Keratinocyte (primary cell): ENCODE measurements around the gene BCL7A. TPM values are rescaled to one million over a fixed set of nuclear protein-coding genes. Genes with fewer than 3 reads are reported as not detected.

Experiments
- DNase-seq: peaks from one replicate; pipeline ENCODE4 v3.0.0-alpha.2; 2011; ENCODE audit warnings: low read depth, missing footprints, low spot score
- FAIRE-seq: peaks from 2 replicates; lab custom pipeline; 2011; peaks lifted over from hg19 to GRCh38; lab: Jason Lieb, UNC
- H2AFZ ChIP-seq: 2 replicates; pipeline ENCODE4 v1.6.0; 2012; ENCODE audit warnings: low read length, control low read depth, inconsistent platforms; ENCODE audit not compliant: control insufficient read depth
- H3K27ac ChIP-seq: 2 replicates; pipeline ENCODE4 v1.5.1; 2011; ENCODE audit warnings: low read length; ENCODE audit not compliant: control insufficient read depth, insufficient read depth
- H3K27me3 ChIP-seq: 3 replicates; pipeline ENCODE4 v1.6.0; 2011; ENCODE audit warnings: low read length; ENCODE audit not compliant: control insufficient read depth, insufficient read depth; ENCODE audit errors: extremely low read depth
- H3K36me3 ChIP-seq, 2 experiments: 2 replicates in 1 of 2; 3 replicates in 1 of 2; pipeline ENCODE4 v1.5.1; 2011; ENCODE audit warnings: low read length in 2 of 2, mild to moderate bottlenecking in 1 of 2; ENCODE audit not compliant: control insufficient read depth in 2 of 2, insufficient read depth in 2 of 2; ENCODE audit errors: extremely low read depth in 1 of 2
- H3K4me1 ChIP-seq: 3 replicates; pipeline ENCODE4 v1.5.1; 2011; ENCODE audit warnings: low read length; ENCODE audit not compliant: control insufficient read depth, insufficient read depth; ENCODE audit errors: extremely low read depth
- H3K4me2 ChIP-seq: 3 replicates; pipeline ENCODE4 v1.6.0; 2011; ENCODE audit warnings: low read depth, low read length; ENCODE audit not compliant: control insufficient read depth, insufficient read depth; ENCODE audit errors: extremely low read depth
- H3K4me3 ChIP-seq, 3 experiments: fragments of 200-600 bp in 1 of 3; sonication (generic) in 1 of 3; 2 replicates in 2 of 3; 3 replicates in 1 of 3; pipeline ENCODE4 v1.5.1; 2011 to 2016; ENCODE audit warnings: low read length in 3 of 3, mild to moderate bottlenecking in 3 of 3, control low read depth in 2 of 3, inconsistent platforms in 1 of 3, low read depth in 1 of 3, mixed read lengths in 1 of 3, mixed run types in 1 of 3, moderate library complexity in 1 of 3; ENCODE audit not compliant: control insufficient read depth in 2 of 3, insufficient read depth in 2 of 3; ENCODE audit errors: extremely low read depth in 1 of 3
- H3K79me2 ChIP-seq: 2 replicates; pipeline ENCODE4 v1.6.0; 2012; ENCODE audit warnings: low read length; ENCODE audit not compliant: control insufficient read depth, insufficient read depth
- H3K9ac ChIP-seq: 3 replicates; pipeline ENCODE4 v1.6.0; 2011; ENCODE audit warnings: low read length; ENCODE audit not compliant: control insufficient read depth, insufficient read depth; ENCODE audit errors: extremely low read depth
- H3K9me1 ChIP-seq: 3 replicates; pipeline ENCODE4 v1.6.0; 2011; ENCODE audit warnings: low read length; ENCODE audit not compliant: control insufficient read depth, insufficient read depth; ENCODE audit errors: extremely low read depth
- H3K9me3 ChIP-seq: 2 replicates; pipeline ENCODE4 v1.5.1; 2012; ENCODE audit warnings: low read depth, low read length; ENCODE audit not compliant: control insufficient read depth
- H4K20me1 ChIP-seq: 3 replicates; pipeline ENCODE4 v1.6.0; 2011; ENCODE audit warnings: low read length; ENCODE audit not compliant: control insufficient read depth, insufficient read depth; ENCODE audit errors: extremely low read depth
- CTCF ChIP-seq, 3 experiments: IDR thresholded peaks in 1 of 3; conservative IDR thresholded peaks in 1 of 3; optimal IDR thresholded peaks in 1 of 3; 2 replicates in 2 of 3; 3 replicates in 1 of 3; pipeline versions ENCODE3 to v1.5.1; 2011; ENCODE audit warnings: low read length in 3 of 3, mild to moderate bottlenecking in 3 of 3, moderate library complexity in 2 of 3, control low read depth in 1 of 3, inconsistent platforms in 1 of 3; ENCODE audit not compliant: insufficient read depth in 2 of 3; ENCODE audit errors: extremely low read depth in 1 of 3
- EZH2 ChIP-seq: IDR thresholded peaks from one replicate; pipeline ENCODE4 v1.6.1; 2012; ENCODE audit warnings: inconsistent platforms, mild to moderate bottlenecking, low read length, moderate library complexity
- dilution Hi-C: fragments of 300-500 bp; cut with MboI; formaldehyde crosslinking; loops from one replicate; pipeline ENCODE4 v1.7.0; 2020; ENCODE audit warnings: low sequenced_read_pairs; ENCODE audit not compliant: extremely low pct_ligation_motif_present
- polyA plus RNA-seq, 5 experiments: library from polyadenylated mRNA; depleted of rRNA in 3 of 5; stranded (reverse) in 3 of 5; stranded (forward) in 1 of 5; unstranded in 1 of 5; fragments of >200 nt; gene quantifications; 1 replicate in 1 of 5; 2 replicates in 3 of 5; 3 replicates in 1 of 5; pipeline versions ENCODE4 v1.2.1 to v1.2.3, GENCODE V29; 2011 to 2012; ENCODE audit warnings: missing spikeins in 2 of 5, low read depth in 1 of 5, low replicate concordance in 1 of 5

Gene BCL7A
- polyA plus RNA-seq, 1 donor (not counting 4 experiments of a cell fraction or from before 2014, with no cell fraction given): 12.8 TPM

GRCh38 chr12:122058549-122059149 is 37.0 kb downstream of the BCL7A start:
- H3K27ac ChIP-seq: no peak overlapping the region
- H3K9me3 ChIP-seq: no peaks in the 10 kb centered on the region
- peaks cover 18% of the 10 kb centered on the region for H3K4me1 ChIP-seq
- no peak overlapping the region for H3K4me3 ChIP-seq
- no peak for FAIRE-seq
- DNase-seq: no peak
- H2AFZ ChIP-seq: no peak overlapping the region
- dilution Hi-C loops: no loop called here
- peaks cover 6% of the 10 kb centered on the region for H4K20me1 ChIP-seq
- H3K27me3 ChIP-seq: no peaks in the 10 kb centered on the region
- no peaks in the 10 kb centered on the region for H3K79me2 ChIP-seq
- H3K36me3 ChIP-seq: peaks cover 27 to 43% of the 10 kb centered on the region in 2 experiments
- H3K4me2 ChIP-seq: no peak overlapping the region
- no peaks in the 10 kb centered on the region for H3K9me1 ChIP-seq
- no peak overlapping the region for H3K9ac ChIP-seq
- TF ChIP-seq CTCF (optimal IDR thresholded peaks at IDR 0.05 in 1 of 3, IDR thresholded peaks at IDR 0.05 in 1 of 3, conservative IDR thresholded peaks at IDR 0.05 in 1 of 3; ENCODE audit: extremely low read depth in 1 of 3, insufficient read depth in 2 of 3, low read length in 3 of 3) (no peak), EZH2 (no peak)

- no peaks in the 10 kb centered on the region for H3K9me3 ChIP-seq
- dilution Hi-C loops: no loop called here
- H2AFZ ChIP-seq: no peak overlapping the region
- H3K36me3 ChIP-seq: peaks cover 27 to 43% of the 10 kb centered on the region in 2 experiments
- DNase-seq (no peak), FAIRE-seq (no peak)
- no peaks in the 10 kb centered on the region for H3K9me1 ChIP-seq
- H3K4me1 ChIP-seq: peaks cover 18% of the 10 kb centered on the region
- no peak overlapping the region for H3K4me3 ChIP-seq
- TF ChIP-seq CTCF (optimal IDR thresholded peaks at IDR 0.05 in 1 of 3, IDR thresholded peaks at IDR 0.05 in 1 of 3, conservative IDR thresholded peaks at IDR 0.05 in 1 of 3; ENCODE audit: extremely low read depth in 1 of 3, insufficient read depth in 2 of 3, low read length in 3 of 3): no peak
- H4K20me1 ChIP-seq: peaks cover 6% of the 10 kb centered on the region
- H3K9ac ChIP-seq: no peak overlapping the region
- no peak overlapping the region for H3K27ac ChIP-seq
- H3K4me2 ChIP-seq: no peak overlapping the region
- no peaks in the 10 kb centered on the region for H3K79me2 ChIP-seq
- no peaks in the 10 kb centered on the region for H3K27me3 ChIP-seq
These were observed 37.7 kb downstream of the BCL7A start for GRCh38 chr12:122059203-122059960.
